Measurements from ENCODE around the gene PLCE1.

DNA sequence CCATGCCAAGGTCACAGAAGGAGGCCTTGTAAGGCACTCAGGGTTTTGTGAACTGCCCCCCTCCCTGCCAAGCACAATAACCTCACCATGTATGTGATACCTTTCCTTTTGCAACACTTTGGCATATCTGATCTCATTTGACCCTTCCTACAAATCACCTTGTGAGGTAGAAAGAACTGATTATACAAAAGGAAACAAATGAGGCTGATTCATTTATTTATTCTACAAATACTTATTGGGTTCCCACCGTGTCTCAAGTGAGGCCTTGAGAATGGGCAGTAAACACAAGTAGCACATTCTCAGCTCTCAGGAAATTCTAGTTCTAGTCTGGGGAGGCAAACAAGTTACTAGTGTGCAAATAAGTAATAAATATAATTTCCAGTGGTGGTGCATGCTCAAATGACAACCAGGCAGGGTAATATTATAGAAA is 19.6 kb downstream of the PLCE1 start:
- TF ChIP-seq, protein P1, sequence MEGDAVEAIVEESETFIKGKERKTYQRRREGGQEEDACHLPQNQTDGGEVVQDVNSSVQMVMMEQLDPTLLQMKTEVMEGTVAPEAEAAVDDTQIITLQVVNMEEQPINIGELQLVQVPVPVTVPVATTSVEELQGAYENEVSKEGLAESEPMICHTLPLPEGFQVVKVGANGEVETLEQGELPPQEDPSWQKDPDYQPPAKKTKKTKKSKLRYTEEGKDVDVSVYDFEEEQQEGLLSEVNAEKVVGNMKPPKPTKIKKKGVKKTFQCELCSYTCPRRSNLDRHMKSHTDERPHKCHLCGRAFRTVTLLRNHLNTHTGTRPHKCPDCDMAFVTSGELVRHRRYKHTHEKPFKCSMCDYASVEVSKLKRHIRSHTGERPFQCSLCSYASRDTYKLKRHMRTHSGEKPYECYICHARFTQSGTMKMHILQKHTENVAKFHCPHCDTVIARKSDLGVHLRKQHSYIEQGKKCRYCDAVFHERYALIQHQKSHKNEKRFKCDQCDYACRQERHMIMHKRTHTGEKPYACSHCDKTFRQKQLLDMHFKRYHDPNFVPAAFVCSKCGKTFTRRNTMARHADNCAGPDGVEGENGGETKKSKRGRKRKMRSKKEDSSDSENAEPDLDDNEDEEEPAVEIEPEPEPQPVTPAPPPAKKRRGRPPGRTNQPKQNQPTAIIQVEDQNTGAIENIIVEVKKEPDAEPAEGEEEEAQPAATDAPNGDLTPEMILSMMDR (conservative IDR thresholded peaks at IDR 0.05), result no peak
- TF ChIP-seq ZFX (IDR thresholded peaks at IDR 0.05), result no peak

All from C4-2B (cell line).